Testis (tissue), 2 donors: ENCODE results near the gene BRI3.

Source experiments
- POLR2A ChIP-seq: fragments of 450-650 bp; IDR thresholded peaks from one replicate; pipeline ENCODE4 v1.6.1; 2017; ENCODE audit warnings: antibody characterized with exemption, mild to moderate bottlenecking, moderate library complexity
- TF ChIP-seq, protein P1 (sequence below), 3 experiments: fragments of 450-650 bp in 2 of 3; fragments of 200-600 bp in 1 of 3; sonication (generic) in 1 of 3; IDR thresholded peaks; one replicate each; pipeline ENCODE4 v1.5.1; 2016 to 2019; ENCODE audit warnings: antibody characterized with exemption in 3 of 3, mild to moderate bottlenecking in 2 of 3, moderate library complexity in 1 of 3

DNA sequence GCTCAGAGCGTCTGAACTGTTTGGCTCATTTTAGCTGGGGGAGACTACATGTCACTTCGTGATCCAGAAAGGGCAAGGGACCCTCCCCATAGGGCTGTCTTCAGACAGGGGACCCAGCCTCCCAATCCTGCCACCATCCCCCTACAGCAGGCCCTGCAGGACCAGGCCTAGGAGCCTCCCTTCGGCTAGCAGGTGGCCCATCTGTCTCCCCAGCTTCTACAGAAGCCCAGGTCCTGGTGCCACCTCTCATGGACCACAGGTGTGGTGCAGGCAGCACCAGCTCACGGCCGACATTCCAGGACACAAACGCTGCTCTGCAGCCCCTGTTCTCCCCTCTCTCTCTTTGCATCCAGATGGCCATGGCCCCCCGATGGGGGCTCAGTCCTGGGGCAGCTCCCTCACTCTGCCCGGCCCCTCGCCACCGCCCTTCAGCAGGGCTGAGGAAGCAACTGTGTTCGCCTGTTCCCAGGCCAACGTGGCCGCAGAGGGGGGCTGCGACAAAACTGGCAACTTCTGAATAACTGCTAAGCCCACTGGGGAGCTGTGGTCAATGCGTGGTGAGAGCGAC lies 39.7 kb upstream of the BRI3 start:
- no peak for TF ChIP-seq POLR2A
- TF ChIP-seq, protein P1, sequence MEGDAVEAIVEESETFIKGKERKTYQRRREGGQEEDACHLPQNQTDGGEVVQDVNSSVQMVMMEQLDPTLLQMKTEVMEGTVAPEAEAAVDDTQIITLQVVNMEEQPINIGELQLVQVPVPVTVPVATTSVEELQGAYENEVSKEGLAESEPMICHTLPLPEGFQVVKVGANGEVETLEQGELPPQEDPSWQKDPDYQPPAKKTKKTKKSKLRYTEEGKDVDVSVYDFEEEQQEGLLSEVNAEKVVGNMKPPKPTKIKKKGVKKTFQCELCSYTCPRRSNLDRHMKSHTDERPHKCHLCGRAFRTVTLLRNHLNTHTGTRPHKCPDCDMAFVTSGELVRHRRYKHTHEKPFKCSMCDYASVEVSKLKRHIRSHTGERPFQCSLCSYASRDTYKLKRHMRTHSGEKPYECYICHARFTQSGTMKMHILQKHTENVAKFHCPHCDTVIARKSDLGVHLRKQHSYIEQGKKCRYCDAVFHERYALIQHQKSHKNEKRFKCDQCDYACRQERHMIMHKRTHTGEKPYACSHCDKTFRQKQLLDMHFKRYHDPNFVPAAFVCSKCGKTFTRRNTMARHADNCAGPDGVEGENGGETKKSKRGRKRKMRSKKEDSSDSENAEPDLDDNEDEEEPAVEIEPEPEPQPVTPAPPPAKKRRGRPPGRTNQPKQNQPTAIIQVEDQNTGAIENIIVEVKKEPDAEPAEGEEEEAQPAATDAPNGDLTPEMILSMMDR (IDR thresholded peaks at IDR 0.05), result no peak
